22Rv1 (cell line): ENCODE data around the gene NFATC4.
A peak's percentile ranks its signal among the peaks of the same experiment; 100 is the strongest.

Experiments used
- H3K27ac ChIP-seq: fragments of 450-650 bp; 2 replicates; pipeline ENCODE4 v1.5.1; 2017
- CTCF ChIP-seq: fragments of 450-650 bp; IDR thresholded peaks from 2 replicates; pipeline ENCODE4 v1.5.1; 2017; ENCODE audit warnings: mild to moderate bottlenecking
- ZFX ChIP-seq: fragments of 450-650 bp; IDR thresholded peaks from 2 replicates; pipeline ENCODE4 v1.6.1; 2017; ENCODE audit warnings: antibody characterized with exemption, borderline replicate concordance

The NFATC4 gene

DNA sequence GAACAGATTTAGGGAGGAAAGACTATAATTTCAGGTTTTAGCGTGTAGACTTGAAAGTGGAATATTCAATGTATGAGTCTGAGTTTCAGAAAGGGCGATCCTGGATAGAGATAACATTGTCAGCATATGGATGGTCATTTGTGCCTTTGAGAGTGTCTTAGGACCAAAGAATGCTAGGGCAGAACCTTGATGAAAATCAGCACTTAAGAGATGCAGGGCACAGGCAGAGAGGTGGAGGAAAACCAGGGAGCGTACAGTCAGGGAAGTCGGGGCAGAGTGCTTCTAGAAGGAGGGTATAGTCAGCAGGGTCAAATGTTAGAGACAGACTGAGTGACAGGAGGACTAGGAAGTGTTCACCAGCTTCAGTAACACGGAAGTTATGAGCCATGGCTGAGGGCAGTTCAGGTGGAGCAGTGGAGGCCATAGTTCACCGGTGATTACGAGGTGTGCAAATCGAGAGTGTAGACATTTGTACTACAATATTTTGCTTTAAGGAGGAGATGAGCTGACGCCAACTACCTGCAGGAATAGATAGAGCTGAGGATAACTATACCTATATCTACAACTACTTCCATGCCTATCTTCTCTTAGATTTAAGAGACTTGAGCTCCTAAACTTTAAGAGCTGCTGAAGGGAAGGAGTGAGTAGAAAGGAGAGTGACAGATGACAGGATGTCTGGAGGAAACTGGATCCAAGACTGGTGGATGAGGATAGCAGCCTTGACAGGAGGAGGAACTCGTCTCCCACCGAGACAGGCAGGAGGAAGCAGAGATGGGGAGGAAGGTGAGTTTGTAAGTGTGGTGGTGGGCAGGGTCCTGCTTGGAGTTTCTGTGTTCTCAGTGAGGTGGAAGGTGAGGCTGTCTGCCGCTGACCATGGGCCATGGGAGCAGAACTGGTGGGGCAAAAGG is 55.0 kb downstream of the NFATC4 start:
- no peak overlapping the region for H3K27ac ChIP-seq
- TF ChIP-seq ZFX, result no peak
- no peak for TF ChIP-seq CTCF

GRCh38 chr14:24425704-24426103 is 57.7 kb downstream of the NFATC4 start:
- no peak overlapping the region for H3K27ac ChIP-seq

GRCh38 chr14:24426150-24426911 is 58.3 kb downstream of the NFATC4 start:
- TF ChIP-seq CTCF (no peak), ZFX (no peak)

More at GRCh38 chr14:24425704-24426103, 57.7 kb downstream of the NFATC4 start:
- no peak for TF ChIP-seq CTCF
- no peak for TF ChIP-seq ZFX

GRCh38 chr14:24426912-24427536 is 59.0 kb downstream of the NFATC4 start:
- no peak overlapping the region for H3K27ac ChIP-seq
- TF ChIP-seq ZFX, result no peak
- no peak for TF ChIP-seq CTCF

More at GRCh38 chr14:24426150-24426911, 58.3 kb downstream of the NFATC4 start:
- H3K27ac ChIP-seq, result no peak overlapping the region

DNA sequence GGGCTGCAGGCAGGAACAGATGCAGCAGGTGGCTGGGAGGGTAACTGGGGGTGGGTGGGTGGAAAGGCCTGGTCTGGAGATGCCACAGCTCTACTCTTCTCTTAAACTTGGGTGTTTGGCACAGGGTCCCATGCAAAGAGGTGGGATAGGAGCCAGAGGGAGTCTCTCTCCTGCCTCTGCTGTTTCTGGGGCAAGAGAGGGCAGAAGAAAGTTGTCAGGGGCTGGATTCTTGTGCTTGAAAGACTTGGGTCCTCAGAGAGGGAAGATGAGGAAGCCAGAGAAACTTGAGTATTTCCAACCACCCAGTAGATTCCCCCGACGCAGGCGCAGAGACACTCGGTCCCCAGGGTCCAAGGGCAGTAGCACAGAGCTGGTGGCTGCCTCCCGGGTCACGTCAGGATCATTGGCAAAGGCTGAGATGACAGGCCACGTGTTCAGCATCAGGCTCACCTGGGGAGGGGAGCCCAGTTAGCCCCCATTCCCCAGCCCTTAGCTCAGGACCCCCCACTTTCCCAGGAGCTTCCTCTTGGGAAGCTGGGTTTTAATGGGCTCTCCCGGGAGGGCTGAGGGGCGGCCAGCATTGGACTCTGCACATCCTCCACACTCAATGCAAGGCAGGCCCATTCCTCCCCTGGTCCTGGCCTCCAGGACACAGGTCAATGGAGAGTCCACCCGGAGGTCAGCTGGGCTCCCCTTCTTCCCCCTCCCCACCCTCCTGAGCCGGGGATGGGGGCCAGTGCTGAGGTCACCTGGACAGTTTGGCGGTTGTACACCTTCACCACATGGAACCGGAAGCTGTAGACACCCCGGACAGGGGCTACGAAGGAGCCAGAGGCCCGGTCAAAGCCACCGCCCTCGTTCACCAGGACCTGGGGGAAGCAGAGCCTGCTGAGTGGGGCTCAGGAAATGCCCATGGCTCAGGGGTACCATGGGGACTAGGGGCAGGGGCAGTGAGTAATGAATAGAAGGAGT is 59.8 kb downstream of the NFATC4 start:
- H3K27ac ChIP-seq, result no peak overlapping the region
- TF ChIP-seq ZFX, result no peak
- no peak for TF ChIP-seq CTCF

DNA sequence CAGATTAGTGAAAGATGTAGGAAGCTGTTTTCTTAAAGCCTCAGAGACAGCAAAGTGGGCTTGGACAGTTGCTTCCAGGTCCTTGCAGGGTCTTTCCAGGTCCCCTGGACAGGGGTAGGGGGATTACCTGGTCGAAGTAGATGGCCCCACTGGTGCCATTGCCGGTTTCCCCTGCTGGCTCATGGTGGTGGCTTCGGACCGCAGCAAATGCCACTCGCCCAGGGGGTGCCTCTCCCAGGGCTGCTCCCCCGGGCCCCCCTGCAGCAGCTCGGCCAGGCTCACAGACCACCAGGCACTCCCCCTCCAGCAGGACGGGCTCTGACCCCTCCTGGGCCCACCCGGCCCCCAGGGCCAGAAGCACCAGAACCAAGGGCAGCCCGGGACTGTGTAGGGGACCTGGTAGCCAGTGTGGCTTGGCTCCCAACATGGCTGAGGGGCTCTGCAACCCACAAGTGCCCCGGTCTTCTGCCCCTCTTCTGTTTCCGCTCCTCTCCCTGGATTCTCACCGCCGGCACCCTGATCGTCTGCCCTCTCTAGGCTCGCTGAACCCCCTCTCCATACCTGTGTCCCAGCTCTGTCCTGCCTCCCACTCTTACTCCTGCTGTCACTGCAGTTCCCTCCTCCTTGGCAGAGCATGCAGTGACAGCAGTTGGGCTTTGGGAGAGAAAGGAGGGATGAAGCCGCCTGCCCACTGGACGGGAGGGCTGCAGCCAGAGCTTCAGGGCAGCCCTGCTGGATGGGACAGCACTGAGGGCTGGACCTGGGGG is 60.8 kb downstream of the NFATC4 start:
- no peak for TF ChIP-seq CTCF
- TF ChIP-seq ZFX, result no peak
- H3K27ac ChIP-seq, result peak overlapping the region; percentile 81
